Mesendoderm (in vitro differentiated cells): ENCODE data around the gene QSOX1.

Experiments used
- DNase-seq: peaks from one replicate; pipeline ENCODE4 v3.0.0; 2013
- H2AK5ac ChIP-seq: 2 replicates; pipeline ENCODE4 v1.6.1; 2013; ENCODE audit warnings: low read length, inconsistent platforms
- H2BK120ac ChIP-seq: 2 replicates; pipeline ENCODE4 v1.6.1; 2013; ENCODE audit warnings: low read depth, mild to moderate bottlenecking, low read length, moderate library complexity, mixed read lengths
- H2BK15ac ChIP-seq: replicated peaks from 2 replicates; pipeline ENCODE4 v1.6.1; 2013; ENCODE audit warnings: low read depth, mild to moderate bottlenecking, moderate library complexity
- H2BK5ac ChIP-seq: 2 replicates; pipeline ENCODE4 v1.6.1; 2013; ENCODE audit warnings: low read length, inconsistent platforms
- H3K18ac ChIP-seq: 2 replicates; pipeline ENCODE4 v1.6.1; 2013; ENCODE audit warnings: mild to moderate bottlenecking, low read length, mixed read lengths
- H3K23ac ChIP-seq: one replicate; pipeline ENCODE4 v1.6.1; 2013; ENCODE audit warnings: low read length
- H3K27ac ChIP-seq: 2 replicates; pipeline ENCODE4 v1.5.1; 2013; ENCODE audit warnings: low read depth, mild to moderate bottlenecking, inconsistent platforms, low read length, moderate library complexity
- H3K27me3 ChIP-seq: 2 replicates; pipeline ENCODE4 v1.6.1; 2013; ENCODE audit warnings: low read length, control low read depth, mild to moderate bottlenecking, inconsistent platforms; ENCODE audit not compliant: insufficient read depth, poor library complexity
- H3K36me3 ChIP-seq: 2 replicates; pipeline ENCODE4 v1.6.1; 2013; ENCODE audit warnings: low read length, inconsistent platforms; ENCODE audit not compliant: control insufficient read depth, insufficient read depth
- H3K4ac ChIP-seq: one replicate; pipeline ENCODE4 v1.6.1; 2013; ENCODE audit warnings: low read depth, mild to moderate bottlenecking, low read length, moderate library complexity
- H3K4me1 ChIP-seq: 2 replicates; pipeline ENCODE4 v1.6.1; 2013; ENCODE audit warnings: low read depth, low read length, inconsistent platforms; ENCODE audit not compliant: control insufficient read depth
- H3K4me2 ChIP-seq: 2 replicates; pipeline ENCODE4 v1.6.1; 2013; ENCODE audit warnings: low read length
- H3K4me3 ChIP-seq: 2 replicates; pipeline ENCODE4 v1.5.1; 2013; ENCODE audit warnings: mild to moderate bottlenecking, low read length
- H3K56ac ChIP-seq: one replicate; pipeline ENCODE4 v1.6.1; 2013; ENCODE audit warnings: low read length
- H3K79me1 ChIP-seq: 2 replicates; pipeline ENCODE4 v1.6.1; 2013; ENCODE audit warnings: low read length, inconsistent platforms
- H3K79me2 ChIP-seq: 2 replicates; pipeline ENCODE4 v1.6.1; 2013; ENCODE audit warnings: mild to moderate bottlenecking, low read length; ENCODE audit not compliant: control insufficient read depth, insufficient read depth
- H3K9ac ChIP-seq: 2 replicates; pipeline ENCODE4 v1.6.1; 2013; ENCODE audit warnings: low read length, inconsistent platforms
- H4K5ac ChIP-seq: one replicate; pipeline ENCODE4 v1.6.1; 2013; ENCODE audit warnings: low read length
- H4K8ac ChIP-seq: one replicate; pipeline ENCODE4 v1.6.1; 2013; ENCODE audit warnings: low read depth, mild to moderate bottlenecking, control low read depth, low read length, moderate library complexity
- WGBS: extraction: QIAGEN DNeasy Blood & Tissue Kit; methylation state at CpG from one replicate; pipeline ENCODE4 v1.1.7; 2013; ENCODE audit warnings: low lambda C conversion rate, missing lambda C conversion rate; ENCODE audit not compliant: insufficient coverage; ENCODE audit errors: extremely low coverage; 5-methylcytosine and 5-hydroxymethylcytosine counted together

The QSOX1 gene

GRCh38 chr1:180157108-180157507, 2.4 kb downstream of the QSOX1 start:
- no peak overlapping the region for H3K18ac ChIP-seq
- DNase-seq: no peak

DNA sequence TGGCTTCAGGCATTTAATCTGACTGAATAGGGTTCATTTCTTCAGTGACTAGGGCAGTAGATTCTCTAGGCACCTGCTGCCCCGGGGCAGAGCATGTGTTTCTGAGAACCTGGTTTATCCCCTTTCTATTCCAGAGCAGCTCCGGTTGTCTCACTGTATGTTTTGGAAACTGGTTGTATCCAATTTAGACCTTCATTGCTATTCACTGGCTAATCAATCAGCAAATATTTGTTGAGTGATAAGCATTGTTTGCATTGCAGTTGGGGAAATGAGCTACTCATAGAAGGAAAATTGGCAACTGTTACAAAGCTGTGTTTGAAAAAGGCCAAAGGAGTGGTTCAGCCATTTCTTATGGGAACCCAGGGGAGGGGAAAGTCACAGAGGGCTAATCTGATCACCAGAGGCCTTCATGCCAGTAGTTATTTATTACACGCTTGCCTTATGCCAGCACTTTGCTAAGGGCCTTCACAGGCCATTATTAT, 2.9 kb downstream of the QSOX1 start:
- no peak overlapping the region for H2BK120ac ChIP-seq
- no peak overlapping the region for H3K56ac ChIP-seq
- no peak overlapping the region for H3K9ac ChIP-seq
- no peak overlapping the region for H3K18ac ChIP-seq
- no peak overlapping the region for H4K8ac ChIP-seq
- H3K36me3 ChIP-seq: no peaks in the 10 kb centered on the region
- no peak for DNase-seq
- H3K79me1 ChIP-seq: peaks cover 18% of the 10 kb centered on the region
- H2AK5ac ChIP-seq: no peak overlapping the region
- no CpG with 5 or more reads among the region's 3 CpGs for WGBS
- H3K27me3 ChIP-seq: no peaks in the 10 kb centered on the region
- no peak overlapping the region for H3K4me2 ChIP-seq
- no peak overlapping the region for H3K23ac ChIP-seq
- H4K5ac ChIP-seq: no peak overlapping the region
- no peak overlapping the region for H3K4me3 ChIP-seq
- no peaks in the 10 kb centered on the region for H3K4me1 ChIP-seq
- no peak overlapping the region for H3K4ac ChIP-seq
- H3K27ac ChIP-seq: no peak overlapping the region
- no peak overlapping the region for H2BK15ac ChIP-seq
- H3K79me2 ChIP-seq: peaks cover 7% of the 10 kb centered on the region
- no peak overlapping the region for H2BK5ac ChIP-seq

More at GRCh38 chr1:180157108-180157507, 2.4 kb downstream of the QSOX1 start:
- Histone ChIP-seq H3K27me3 (no peaks in the 10 kb centered on the region), H3K4ac (no peak overlapping the region), H3K56ac (no peak overlapping the region), H3K23ac (no peak overlapping the region), H3K4me1 (no peaks in the 10 kb centered on the region), H2BK15ac (no peak overlapping the region), H2AK5ac (no peak overlapping the region), H3K4me2 (no peak overlapping the region), H3K36me3 (no peaks in the 10 kb centered on the region), H3K27ac (no peak overlapping the region), H3K9ac (no peak overlapping the region), H3K79me2 (peaks cover 7% of the 10 kb centered on the region), H4K8ac (no peak overlapping the region), H3K4me3 (no peak overlapping the region), H3K79me1 (peaks cover 18% of the 10 kb centered on the region), H2BK5ac (no peak overlapping the region), H4K5ac (no peak overlapping the region), H2BK120ac (no peak overlapping the region)
- no CpG with 5 or more reads among the region's 4 CpGs for WGBS

DNA sequence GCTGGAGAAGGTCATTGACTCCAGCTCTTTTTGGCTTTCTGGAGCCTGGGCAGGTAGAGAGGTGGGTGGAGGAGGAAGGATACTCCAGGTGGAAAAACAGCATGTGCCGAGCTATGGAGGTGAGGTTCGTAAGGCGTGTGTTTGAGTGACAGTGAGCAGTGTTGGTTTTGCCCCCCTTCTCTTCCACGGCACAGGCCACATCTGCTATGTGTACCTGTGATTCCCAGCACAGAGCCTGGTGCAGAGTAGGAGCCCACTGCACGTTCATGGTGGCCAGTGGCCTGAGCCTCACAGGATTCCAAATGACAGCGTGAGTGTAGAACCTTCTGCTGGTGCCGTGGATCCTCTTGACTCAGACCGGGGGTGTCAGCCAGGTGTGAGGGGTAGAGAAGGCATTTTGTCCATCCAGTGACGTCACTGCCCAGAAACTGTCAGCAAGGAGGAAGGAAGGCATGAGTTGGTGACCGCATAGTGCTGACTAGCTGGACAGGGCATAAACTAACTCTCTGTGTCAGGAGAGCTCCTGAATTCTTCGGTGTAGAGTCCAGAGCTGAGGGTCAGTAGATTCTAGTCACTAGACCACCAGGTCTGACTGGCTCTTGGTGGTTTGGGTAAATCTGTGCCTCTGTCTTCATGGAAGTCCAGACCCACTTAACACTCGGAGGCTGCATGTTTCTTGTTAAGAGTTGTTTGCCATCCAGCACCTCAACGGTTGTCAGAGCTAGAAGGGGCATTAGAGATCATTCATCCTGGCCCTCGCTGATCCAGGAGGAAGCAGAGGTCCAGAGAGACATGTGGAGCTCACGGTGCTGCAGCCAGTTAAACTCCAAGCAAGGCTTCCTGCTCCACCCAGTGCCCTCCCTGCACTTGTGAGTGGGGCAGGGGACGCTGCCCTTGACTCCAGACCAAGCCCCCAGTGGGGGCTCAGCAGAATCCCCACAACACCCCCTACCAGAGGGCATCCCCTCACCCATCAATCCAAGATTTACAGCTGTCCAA, 3.8 kb downstream of the QSOX1 start:
- peaks cover 7% of the 10 kb centered on the region for H3K79me2 ChIP-seq
- peaks cover 18% of the 10 kb centered on the region for H3K79me1 ChIP-seq
- no peak for DNase-seq
- no peak overlapping the region for H2BK120ac ChIP-seq
- no peak overlapping the region for H3K23ac ChIP-seq
- no peak overlapping the region for H3K4ac ChIP-seq
- H3K4me1 ChIP-seq: no peaks in the 10 kb centered on the region
- H3K4me3 ChIP-seq: no peak overlapping the region
- no peak overlapping the region for H3K27ac ChIP-seq
- no peak overlapping the region for H3K9ac ChIP-seq
- WGBS: no CpG with 5 or more reads among the region's 16 CpGs
- H2AK5ac ChIP-seq: no peak overlapping the region
- no peak overlapping the region for H2BK15ac ChIP-seq
- no peak overlapping the region for H4K8ac ChIP-seq
- no peak overlapping the region for H3K4me2 ChIP-seq
- H4K5ac ChIP-seq: no peak overlapping the region
- no peaks in the 10 kb centered on the region for H3K27me3 ChIP-seq
- no peak overlapping the region for H3K18ac ChIP-seq
- no peaks in the 10 kb centered on the region for H3K36me3 ChIP-seq
- no peak overlapping the region for H2BK5ac ChIP-seq
- H3K56ac ChIP-seq: no peak overlapping the region

- Histone ChIP-seq H3K9ac (no peak overlapping the region), H2BK5ac (no peak overlapping the region), H3K36me3 (no peaks in the 10 kb centered on the region), H3K56ac (no peak overlapping the region), H3K27ac (no peak overlapping the region), H3K4ac (no peak overlapping the region), H2BK15ac (no peak overlapping the region), H3K4me3 (no peak overlapping the region), H3K18ac (no peak overlapping the region), H3K79me1 (peaks cover 27% of the 10 kb centered on the region), H3K23ac (no peak overlapping the region), H4K8ac (no peak overlapping the region), H4K5ac (no peak overlapping the region), H3K27me3 (no peaks in the 10 kb centered on the region), H2AK5ac (no peak overlapping the region), H3K4me2 (no peak overlapping the region), H2BK120ac (no peak overlapping the region), H3K4me1 (no peaks in the 10 kb centered on the region), H3K79me2 (peaks cover 10% of the 10 kb centered on the region)
- no peak for DNase-seq
- whole genome bisulfite sequencing: no CpG with 5 or more reads among the region's 1 CpG
Measured at GRCh38 chr1:180160357-180160756, 5.7 kb downstream of the QSOX1 start.

DNA sequence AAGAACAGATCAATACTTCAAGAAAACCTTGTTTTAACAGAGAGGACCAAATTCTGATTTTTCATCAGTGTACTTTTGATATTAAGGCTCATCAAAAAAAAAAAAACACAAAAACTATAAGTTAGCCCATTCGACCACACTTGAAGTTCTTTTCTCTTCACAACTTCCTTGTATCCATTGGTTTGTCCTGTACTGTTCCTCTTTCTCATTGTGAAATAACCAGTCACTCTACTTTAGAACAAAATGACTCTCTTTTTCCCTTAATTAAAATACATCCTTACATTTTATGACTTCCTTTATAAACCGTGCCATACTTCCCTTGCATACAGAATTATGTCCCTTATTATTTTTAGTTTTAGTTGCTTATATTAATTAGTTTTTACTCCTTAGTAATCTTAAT, 8.4 kb downstream of the QSOX1 start:
- H2BK15ac ChIP-seq: no peak overlapping the region
- no peak overlapping the region for H4K8ac ChIP-seq
- no peak overlapping the region for H3K56ac ChIP-seq
- H3K36me3 ChIP-seq: no peaks in the 10 kb centered on the region
- H3K9ac ChIP-seq: no peak overlapping the region
- H3K4me3 ChIP-seq: no peak overlapping the region
- H3K79me1 ChIP-seq: peaks cover 21% of the 10 kb centered on the region
- no peaks in the 10 kb centered on the region for H3K27me3 ChIP-seq
- H3K4ac ChIP-seq: no peak overlapping the region
- H3K4me1 ChIP-seq: peaks cover 4% of the 10 kb centered on the region
- no peak overlapping the region for H3K4me2 ChIP-seq
- H4K5ac ChIP-seq: no peak overlapping the region
- no peak overlapping the region for H2BK120ac ChIP-seq
- WGBS: 100% methylated on average over 1 of the region's 2 CpGs
- no peak overlapping the region for H2BK5ac ChIP-seq
- no peak overlapping the region for H3K18ac ChIP-seq
- no peak overlapping the region for H2AK5ac ChIP-seq
- DNase-seq: no peak
- no peak overlapping the region for H3K27ac ChIP-seq
- H3K79me2 ChIP-seq: peaks cover 9% of the 10 kb centered on the region
- H3K23ac ChIP-seq: no peak overlapping the region
